SK-N-SH treated with all-trans-retinoic acid at 6 μM for 48 hours (cell line): ENCODE data around the gene IFT22.

Experiments
- ATAC-seq: fragments of 200-7000 bp; cut with Tn5 transposase; 3 replicates; pipeline ENCODE4 v1.9.1; 2020; ENCODE audit warnings: mild to moderate bottlenecking, moderate library complexity
- ARNTL ChIP-seq: fragments of 450-650 bp; formaldehyde crosslinking; IDR thresholded peaks from 2 replicates; pipeline ENCODE4 v1.5.0; 2020; ENCODE audit warnings: low read depth, mild to moderate bottlenecking, moderate library complexity, borderline replicate concordance
- BACH2 ChIP-seq: fragments of 250-450 bp; sonication (Bioruptor Pico); IDR thresholded peaks from 2 replicates; pipeline ENCODE4 v1.9.0; 2021; ENCODE audit warnings: mild to moderate bottlenecking, borderline replicate concordance
- CREB5 ChIP-seq: fragments of 250-450 bp; sonication (Bioruptor Pico); IDR thresholded peaks from 2 replicates; pipeline ENCODE4 v1.5.1; 2020; ENCODE audit warnings: low read depth, mild to moderate bottlenecking, moderate library complexity
- CSDC2 ChIP-seq: fragments of 250-450 bp; sonication (Bioruptor Pico); IDR thresholded peaks from 2 replicates; pipeline ENCODE4 v1.5.0; 2020; ENCODE audit warnings: mild to moderate bottlenecking, moderate library complexity
- CSRNP3 ChIP-seq: fragments of 250-450 bp; sonication (Bioruptor Pico); IDR thresholded peaks from 2 replicates; pipeline ENCODE4 v1.5.1; 2021; ENCODE audit warnings: mild to moderate bottlenecking, moderate library complexity
- ESRRG ChIP-seq: fragments of 250-450 bp; sonication (Bioruptor Pico); IDR thresholded peaks from 2 replicates; pipeline ENCODE4 v1.6.1; 2021; ENCODE audit warnings: mild to moderate bottlenecking
- GLIS3 ChIP-seq: fragments of 250-450 bp; sonication (Bioruptor Pico); IDR thresholded peaks from 2 replicates; pipeline ENCODE4 v1.5.0; 2020; ENCODE audit warnings: mild to moderate bottlenecking, moderate library complexity
- ISL1 ChIP-seq: fragments of 250-450 bp; sonication (Bioruptor Pico); IDR thresholded peaks from 2 replicates; pipeline ENCODE4 v2.1.2; 2022; ENCODE audit warnings: mild to moderate bottlenecking, moderate library complexity
- OSR1 ChIP-seq: fragments of 250-450 bp; sonication (Bioruptor Pico); IDR thresholded peaks from 2 replicates; pipeline ENCODE4 v1.8.0; 2022; ENCODE audit warnings: moderate library complexity, mild to moderate bottlenecking, inconsistent platforms
- PATZ1 ChIP-seq: fragments of 250-450 bp; sonication (Bioruptor Pico); IDR thresholded peaks from 2 replicates; pipeline ENCODE4 v1.8.0; 2020; ENCODE audit warnings: mild to moderate bottlenecking, moderate library complexity, borderline replicate concordance
- POU6F1 ChIP-seq: fragments of 250-450 bp; sonication (Bioruptor Pico); IDR thresholded peaks from 2 replicates; pipeline ENCODE4 v1.8.0; 2021; ENCODE audit warnings: low read depth, mild to moderate bottlenecking, moderate library complexity, borderline replicate concordance
- PPARA ChIP-seq: fragments of 250-450 bp; sonication (Bioruptor Pico); IDR thresholded peaks from 2 replicates; pipeline ENCODE4 v1.5.0; 2020; ENCODE audit warnings: mild to moderate bottlenecking, borderline replicate concordance
- RARB ChIP-seq: fragments of 250-450 bp; sonication (Bioruptor Pico); IDR thresholded peaks from 2 replicates; pipeline ENCODE4 v1.8.0; 2021; ENCODE audit warnings: mild to moderate bottlenecking, moderate library complexity
- SNAI2 ChIP-seq: fragments of 250-450 bp; sonication (Bioruptor Pico); IDR thresholded peaks from 2 replicates; pipeline ENCODE4 v1.5.0; 2020; ENCODE audit warnings: mild to moderate bottlenecking, moderate library complexity
- TCF4 ChIP-seq: fragments of 250-450 bp; sonication (Bioruptor Pico); IDR thresholded peaks from 2 replicates; pipeline ENCODE4 v1.8.0; 2021; ENCODE audit warnings: mild to moderate bottlenecking, moderate library complexity, borderline replicate concordance
- TOX ChIP-seq: fragments of 250-450 bp; sonication (Bioruptor Pico); IDR thresholded peaks from 2 replicates; pipeline ENCODE4 v1.8.0; 2021; ENCODE audit warnings: mild to moderate bottlenecking, moderate library complexity, borderline replicate concordance
- TSHZ2 ChIP-seq: fragments of 250-450 bp; sonication (Bioruptor Pico); IDR thresholded peaks from 2 replicates; pipeline ENCODE4 v1.5.0; 2020; ENCODE audit warnings: mild to moderate bottlenecking, moderate library complexity
- ZC3H10 ChIP-seq: fragments of 250-450 bp; sonication (Bioruptor Pico); IDR thresholded peaks from 2 replicates; pipeline ENCODE4 v1.5.1; 2021; ENCODE audit warnings: mild to moderate bottlenecking, moderate library complexity
- ZFP3 ChIP-seq: fragments of 250-450 bp; sonication (Bioruptor Pico); IDR thresholded peaks from 2 replicates; pipeline ENCODE4 v1.5.0; 2020; ENCODE audit warnings: mild to moderate bottlenecking, moderate library complexity
- ZFP30 ChIP-seq: fragments of 450-650 bp; formaldehyde crosslinking; IDR thresholded peaks from 2 replicates; pipeline ENCODE4 v1.5.0; 2022; ENCODE audit warnings: mild to moderate bottlenecking, moderate library complexity
- ZNF70 ChIP-seq: fragments of 450-650 bp; formaldehyde crosslinking; IDR thresholded peaks from 2 replicates; pipeline ENCODE4 v1.5.0; 2020; ENCODE audit warnings: mild to moderate bottlenecking, moderate library complexity
- ZNF8 ChIP-seq: fragments of 450-650 bp; formaldehyde crosslinking; IDR thresholded peaks from 2 replicates; pipeline ENCODE4 v1.5.0; 2020; ENCODE audit warnings: mild to moderate bottlenecking, moderate library complexity

Gene IFT22

GRCh38 chr7:101300465-101301376, 20.9 kb downstream of the IFT22 start:
- TF ChIP-seq TOX (CRISPR knock-in tag) = no peak
- no peak for TF ChIP-seq POU6F1
- no peak for TF ChIP-seq CSDC2 (CRISPR knock-in tag)
- TF ChIP-seq ZC3H10 (CRISPR knock-in tag) = no peak
- TF ChIP-seq RARB (CRISPR knock-in tag) = no peak
- no peak for TF ChIP-seq PATZ1 (CRISPR knock-in tag)
- no peak for TF ChIP-seq ZFP30 (CRISPR knock-in tag)
- no peak for TF ChIP-seq ZNF8
- no peak for TF ChIP-seq TCF4 (CRISPR knock-in tag)
- TF ChIP-seq GLIS3 = no peak
- TF ChIP-seq OSR1 (CRISPR knock-in tag) = no peak
- TF ChIP-seq ISL1 (CRISPR knock-in tag) = no peak
- TF ChIP-seq CSRNP3 (CRISPR knock-in tag) = no peak
- no peak for TF ChIP-seq ARNTL (CRISPR knock-in tag)
- TF ChIP-seq TSHZ2 (CRISPR knock-in tag) = no peak
- no peak for TF ChIP-seq ESRRG (CRISPR knock-in tag)
- TF ChIP-seq ZNF70 (CRISPR knock-in tag) = no peak
- no peak for TF ChIP-seq BACH2
- TF ChIP-seq CREB5 = no peak
- ATAC-seq = no peak

GRCh38 chr7:101299511-101300464, 21.8 kb downstream of the IFT22 start:
- ATAC-seq = peak; percentile 58
- TF ChIP-seq TSHZ2 (CRISPR knock-in tag) (no peak), BACH2 (no peak), ESRRG (CRISPR knock-in tag) (no peak), PPARA (CRISPR knock-in tag) (no peak), ZFP3 (CRISPR knock-in tag) (no peak), OSR1 (CRISPR knock-in tag) (no peak), TCF4 (CRISPR knock-in tag) (no peak), ISL1 (CRISPR knock-in tag) (no peak), SNAI2 (CRISPR knock-in tag) (no peak), TOX (CRISPR knock-in tag) (no peak), RARB (CRISPR knock-in tag) (no peak), ARNTL (CRISPR knock-in tag) (no peak), POU6F1 (no peak), CSDC2 (CRISPR knock-in tag) (no peak)
